HG03175 (cell line): ENCODE results near the gene JAKMIP1.

Experiments
- ATAC-seq: cut with Tn5 transposase; IDR thresholded peaks from one replicate; pipeline ENCODE4 v1.9.1; 2021; ENCODE audit warnings: mild to moderate bottlenecking, moderate library complexity; ENCODE audit not compliant: unreplicated experiment

Gene JAKMIP1

GRCh38 chr4:6047130-6047673 is 153.1 kb downstream of the JAKMIP1 start:
- ATAC-seq = no peak

GRCh38 chr4:6046526-6047129 is 153.7 kb downstream of the JAKMIP1 start:
- no peak for ATAC-seq

- ATAC-seq = no peak
Measured at GRCh38 chr4:6044805-6045204, 155.5 kb downstream of the JAKMIP1 start.

DNA sequence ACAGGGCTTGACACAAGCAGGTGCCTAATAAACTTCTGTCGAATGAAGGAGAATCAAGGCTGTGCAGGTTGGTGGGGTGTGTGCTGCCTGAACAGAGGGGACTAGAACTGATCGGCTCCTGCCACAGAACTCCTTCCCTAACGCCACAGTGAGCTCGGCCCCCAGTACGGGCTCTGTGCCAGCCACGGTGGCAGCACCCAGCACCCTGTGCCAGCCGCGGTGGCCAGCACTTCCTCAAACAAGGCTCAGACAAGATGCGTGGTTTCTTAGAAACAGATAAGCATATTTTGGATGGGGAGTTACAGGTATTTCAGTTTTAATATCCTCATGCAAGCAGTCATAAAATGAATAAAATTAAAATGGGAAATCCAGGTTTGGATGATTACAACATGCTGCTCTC is 156.1 kb downstream of the JAKMIP1 start:
- ATAC-seq = no peak

- ATAC-seq = no peak
Measured at GRCh38 chr4:6043843-6044242, 156.5 kb downstream of the JAKMIP1 start.

DNA sequence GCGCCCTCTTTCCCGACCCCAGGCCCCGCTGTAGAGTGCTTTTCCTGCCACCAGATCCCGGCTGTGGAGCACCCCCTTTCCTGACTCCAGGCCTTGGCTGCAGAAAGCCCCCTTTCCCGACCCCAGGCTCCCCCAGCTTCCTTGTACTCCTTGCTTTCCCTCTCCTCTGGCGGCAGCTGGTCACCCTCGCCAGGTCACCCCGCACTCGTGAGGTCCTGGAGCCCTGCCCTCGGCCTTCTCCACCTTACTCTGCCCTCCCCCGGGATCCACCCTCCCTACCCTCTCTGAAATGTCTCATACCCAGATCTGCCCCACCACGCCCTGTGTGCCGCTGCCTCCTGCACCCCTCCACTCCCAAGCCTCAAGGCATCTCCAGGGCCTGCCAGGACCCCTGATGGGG is 157.2 kb downstream of the JAKMIP1 start:
- no peak for ATAC-seq

- no peak for ATAC-seq
Measured at GRCh38 chr4:6042293-6043063, 157.9 kb downstream of the JAKMIP1 start.

DNA sequence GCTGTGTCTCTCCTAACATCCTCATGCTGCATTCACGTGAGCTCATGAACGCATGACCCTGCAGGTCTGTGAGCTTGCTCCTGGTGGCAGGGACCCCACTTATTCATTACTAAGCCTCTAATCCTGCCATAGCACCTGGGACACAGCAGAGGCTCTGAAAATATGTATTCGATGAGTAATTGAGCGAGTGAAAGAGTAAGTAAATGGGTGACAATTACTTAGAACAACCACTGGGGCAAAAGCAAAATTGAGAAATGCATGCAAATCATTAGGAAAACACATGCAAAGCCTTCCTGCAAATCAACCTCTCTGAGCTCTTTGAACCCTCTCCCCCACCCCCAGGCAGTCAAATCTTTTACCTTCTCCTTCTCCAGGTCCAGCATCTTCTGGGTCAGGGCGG is 158.5 kb downstream of the JAKMIP1 start:
- no peak for ATAC-seq

- no peak for ATAC-seq
Measured at GRCh38 chr4:6038711-6039110, 161.6 kb downstream of the JAKMIP1 start.

- no peak for ATAC-seq
Measured at GRCh38 chr4:6035786-6036185, 164.6 kb downstream of the JAKMIP1 start.

DNA sequence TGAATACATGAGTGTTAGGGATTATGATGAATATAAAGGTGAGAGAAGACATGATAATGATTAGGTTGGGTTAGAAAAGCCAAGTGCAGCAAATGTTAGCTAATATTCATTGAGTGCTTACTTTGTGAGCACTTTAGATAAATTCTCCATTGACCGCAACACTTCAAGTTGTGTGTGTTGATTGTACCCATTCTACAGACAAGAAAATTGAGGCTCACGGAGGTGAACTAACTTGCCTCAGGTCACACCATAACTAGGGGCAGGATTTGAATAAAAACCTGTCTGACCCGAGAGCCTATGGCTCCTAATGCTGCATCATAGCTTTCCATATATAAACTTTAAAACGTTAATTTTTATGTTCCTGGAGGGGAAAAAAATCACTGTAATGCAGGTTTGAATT is 167.0 kb downstream of the JAKMIP1 start:
- ATAC-seq = no peak

DNA sequence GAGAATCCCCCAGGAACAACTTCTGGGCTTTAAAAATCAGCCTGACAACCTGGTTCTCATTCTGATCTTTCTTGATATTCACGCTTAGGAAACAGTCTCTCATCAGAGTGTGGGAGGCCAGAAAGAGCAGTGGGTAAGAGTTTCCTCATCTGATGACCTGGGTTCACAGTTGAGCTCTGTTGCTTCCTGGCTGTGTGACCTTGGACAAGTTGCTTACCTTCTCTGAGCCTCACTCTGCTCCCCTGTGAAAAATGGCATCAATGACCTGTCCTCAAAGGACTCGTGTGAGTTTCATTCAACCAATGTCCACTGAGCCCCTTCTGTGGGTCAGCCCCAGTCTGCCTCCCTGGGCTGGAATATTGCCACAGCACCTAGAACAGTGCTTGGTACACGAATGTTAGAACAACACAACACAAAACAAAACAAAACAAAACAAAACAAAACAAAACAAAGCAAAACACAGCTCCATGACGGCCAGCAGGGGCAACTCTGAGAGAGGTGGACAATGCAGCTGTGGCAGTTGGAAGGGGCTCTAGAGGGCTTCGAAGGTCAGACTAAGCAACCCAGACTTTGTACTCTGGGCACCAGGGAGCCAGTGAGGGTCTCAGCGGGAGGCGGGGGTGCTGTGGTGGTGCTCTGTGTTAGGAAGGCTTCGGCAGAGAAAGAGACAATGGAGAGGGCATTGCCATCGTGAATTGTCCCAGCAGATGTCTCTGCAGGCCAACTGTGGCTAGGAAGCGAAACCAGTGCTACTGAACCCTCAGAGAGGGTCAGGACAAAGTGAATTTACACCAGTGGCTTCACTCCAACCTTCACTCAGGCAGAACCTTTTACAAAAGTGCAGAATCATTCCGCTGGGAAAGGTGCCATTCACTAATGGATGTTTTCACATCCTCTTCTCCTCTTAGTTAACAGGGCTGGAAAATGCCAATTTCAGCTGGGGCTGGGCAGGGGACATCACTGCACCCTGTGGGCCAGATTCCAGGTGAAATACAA is 167.8 kb downstream of the JAKMIP1 start:
- no peak for ATAC-seq

GRCh38 chr4:6031846-6032245 is 168.5 kb downstream of the JAKMIP1 start:
- ATAC-seq = no peak

GRCh38 chr4:6030679-6031078 is 169.7 kb downstream of the JAKMIP1 start:
- ATAC-seq = no peak

DNA sequence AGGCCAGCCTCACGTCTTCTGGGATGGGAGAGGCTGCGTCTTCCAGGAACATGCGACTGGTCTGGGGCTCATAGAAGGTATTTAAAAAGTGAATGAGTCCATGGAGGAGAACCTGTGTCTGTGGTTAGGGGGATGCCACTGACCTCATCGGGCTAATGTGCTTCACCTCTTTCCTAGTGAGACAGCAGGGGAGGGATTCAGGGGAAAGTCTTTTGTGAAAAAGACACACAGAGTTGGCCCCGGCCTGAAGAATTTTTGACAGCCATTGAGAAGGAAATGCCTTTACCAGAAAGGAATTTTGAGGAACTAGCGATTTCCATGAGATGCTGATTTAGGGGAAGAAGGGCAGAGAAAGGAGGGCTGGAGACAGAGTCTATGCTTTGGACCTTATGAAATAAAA is 171.1 kb downstream of the JAKMIP1 start:
- ATAC-seq = no peak

- no peak for ATAC-seq
Measured at GRCh38 chr4:6028168-6028567, 172.2 kb downstream of the JAKMIP1 start.

- ATAC-seq = no peak
Measured at GRCh38 chr4:6027392-6027791, 173.0 kb downstream of the JAKMIP1 start.

DNA sequence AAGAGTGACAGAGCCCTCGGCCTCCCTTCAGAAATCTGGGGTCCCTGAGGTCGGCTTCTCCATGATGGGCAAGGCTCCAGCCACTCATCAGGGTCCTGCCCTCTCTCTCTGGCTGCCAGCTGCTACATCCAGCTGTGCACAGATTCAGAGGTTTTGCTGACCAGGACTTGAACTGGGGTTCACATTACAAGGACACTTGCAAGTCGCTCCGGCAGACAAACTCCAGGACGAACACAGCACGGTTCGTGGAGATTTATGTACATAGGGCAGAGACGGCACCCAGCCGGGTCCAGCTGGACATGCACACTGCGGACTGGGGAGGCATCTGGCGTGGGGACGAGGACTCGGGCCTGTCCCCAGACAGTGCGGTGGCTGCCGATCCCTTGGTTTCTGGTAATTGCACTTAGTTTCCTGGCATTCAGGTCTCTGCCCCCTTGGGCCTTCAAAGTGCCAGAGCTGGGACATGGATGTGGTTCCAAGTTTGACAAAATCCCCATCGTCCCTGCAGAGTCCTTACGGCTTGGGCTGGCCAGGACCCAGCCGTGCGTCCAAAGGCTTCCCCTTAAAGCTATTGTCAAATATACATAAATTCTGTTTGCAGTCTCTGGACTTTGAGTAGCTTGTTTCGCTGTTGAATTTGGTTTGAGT is 175.9 kb downstream of the JAKMIP1 start:
- no peak for ATAC-seq

GRCh38 chr4:6023731-6024130 is 176.6 kb downstream of the JAKMIP1 start:
- ATAC-seq = no peak

DNA sequence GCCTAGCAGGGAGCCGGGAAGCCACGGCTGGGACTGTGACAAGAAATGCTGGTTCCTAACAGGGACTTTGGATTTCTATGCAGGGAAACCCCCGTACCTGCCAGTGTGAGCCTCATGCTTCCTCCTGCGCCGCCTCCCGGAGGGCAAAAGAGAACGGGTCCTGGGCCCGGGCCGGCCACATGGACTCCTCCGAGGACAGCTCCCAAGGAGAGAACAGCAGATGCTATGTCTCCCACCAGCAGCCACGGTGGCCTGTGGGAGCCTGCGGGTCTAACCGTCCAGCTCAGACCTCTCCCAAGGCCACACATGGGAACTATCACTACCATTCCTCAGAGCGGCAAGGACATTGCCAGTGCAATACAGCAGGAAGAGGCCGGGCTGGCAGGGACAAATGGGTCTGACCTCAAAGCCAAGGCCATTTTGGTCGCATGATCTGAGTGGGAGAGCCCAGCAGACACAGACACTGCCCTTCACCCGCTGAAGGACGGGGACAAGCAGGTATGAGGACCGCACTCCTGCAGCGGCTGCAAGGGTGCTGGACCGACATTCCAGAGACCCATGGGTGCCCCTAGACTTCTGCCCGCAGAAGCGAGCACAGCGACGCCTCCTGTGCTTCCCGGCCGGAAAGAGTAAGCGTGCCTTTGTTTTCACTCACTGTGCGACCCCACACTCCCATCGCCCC is 177.6 kb downstream of the JAKMIP1 start:
- no peak for ATAC-seq
